Thyroid gland (tissue), 4 donors: Measurements from ENCODE around the gene TCERG1L.

Experiments
- POLR2A ChIP-seq, 2 donors: fragments of 450-650 bp; IDR thresholded peaks; one replicate each; pipeline ENCODE4 v1.6.1; 2017; ENCODE audit warnings: antibody characterized with exemption in 2 of 2, mild to moderate bottlenecking in 2 of 2, moderate library complexity in 1 of 2
- TF ChIP-seq, protein P1 (sequence below), 6 experiments: fragments of 200-600 bp in 3 of 6; fragments of 450-650 bp in 3 of 6; sonication (generic) in 3 of 6; IDR thresholded peaks; one replicate each; pipeline ENCODE4 v1.5.1; 2016 to 2019; ENCODE audit warnings: antibody characterized with exemption in 6 of 6, mild to moderate bottlenecking in 2 of 6, inconsistent platforms in 1 of 6, moderate library complexity in 1 of 6

DNA sequence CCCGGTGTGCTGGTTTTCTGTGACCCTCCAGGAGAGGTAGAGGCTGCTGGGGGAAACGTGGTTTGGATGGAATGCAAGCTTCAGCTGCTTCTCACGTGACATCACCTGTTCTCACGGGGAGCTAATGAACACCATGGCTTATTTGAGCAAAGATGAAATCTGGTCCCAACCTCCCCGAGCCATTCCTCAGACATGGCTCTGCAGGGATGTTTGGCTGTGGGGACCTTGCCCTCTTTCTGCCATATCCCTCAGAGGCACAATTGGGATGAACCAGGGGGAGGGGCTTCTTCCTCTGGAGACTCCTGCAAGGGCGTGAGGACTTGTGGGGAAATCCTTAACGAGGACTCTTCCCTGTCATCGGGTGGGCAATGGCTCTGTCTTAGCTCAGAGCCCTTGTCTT, 236.8 kb downstream of the TCERG1L start:
- TF ChIP-seq, protein P1, sequence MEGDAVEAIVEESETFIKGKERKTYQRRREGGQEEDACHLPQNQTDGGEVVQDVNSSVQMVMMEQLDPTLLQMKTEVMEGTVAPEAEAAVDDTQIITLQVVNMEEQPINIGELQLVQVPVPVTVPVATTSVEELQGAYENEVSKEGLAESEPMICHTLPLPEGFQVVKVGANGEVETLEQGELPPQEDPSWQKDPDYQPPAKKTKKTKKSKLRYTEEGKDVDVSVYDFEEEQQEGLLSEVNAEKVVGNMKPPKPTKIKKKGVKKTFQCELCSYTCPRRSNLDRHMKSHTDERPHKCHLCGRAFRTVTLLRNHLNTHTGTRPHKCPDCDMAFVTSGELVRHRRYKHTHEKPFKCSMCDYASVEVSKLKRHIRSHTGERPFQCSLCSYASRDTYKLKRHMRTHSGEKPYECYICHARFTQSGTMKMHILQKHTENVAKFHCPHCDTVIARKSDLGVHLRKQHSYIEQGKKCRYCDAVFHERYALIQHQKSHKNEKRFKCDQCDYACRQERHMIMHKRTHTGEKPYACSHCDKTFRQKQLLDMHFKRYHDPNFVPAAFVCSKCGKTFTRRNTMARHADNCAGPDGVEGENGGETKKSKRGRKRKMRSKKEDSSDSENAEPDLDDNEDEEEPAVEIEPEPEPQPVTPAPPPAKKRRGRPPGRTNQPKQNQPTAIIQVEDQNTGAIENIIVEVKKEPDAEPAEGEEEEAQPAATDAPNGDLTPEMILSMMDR (IDR thresholded peaks at IDR 0.05) = no peak
- TF ChIP-seq POLR2A (IDR thresholded peaks at IDR 0.05) = no peak
